HepG2 (cell line): ENCODE data around the gene ATP2B2. TPM values are rescaled to one million over a fixed set of nuclear protein-coding genes. Genes with fewer than 3 reads are reported as not detected.

ENCODE experiments used
- ATAC-seq: fragments of 200-7000 bp; cut with Tn5 transposase; 3 replicates; pipeline ENCODE4 v1.9.1; 2020; ENCODE audit warnings: mild to moderate bottlenecking, moderate library complexity
- BruUV-seq: library from RNA; stranded (reverse); fragments of 400-500 nt; replicated peaks from 2 replicates; lab custom pipeline; 2021; lab: Mats Ljungman, UMichigan
- CTCF ChIA-PET: fragments of 300-600 bp; formaldehyde crosslinking; extraction: SDS; loops from one replicate; lab custom pipeline; 2021; ENCODE audit warnings: low total read pairs, inconsistent platforms, low intra/inter-chr PET ratio; lab: Yijun Ruan, JAX
- POLR2A ChIA-PET: fragments of 350-600 bp; sonication (Branson Sonifier 250); formaldehyde crosslinking; loops from one replicate; lab custom pipeline; 2020; ENCODE audit warnings: antibody characterized with exemption, inconsistent platforms; lab: Yijun Ruan, JAX
- DNase-seq: peaks from one replicate; pipeline ENCODE4 v3.0.0-alpha.2; 2015; ENCODE audit warnings: low spot score
- FAIRE-seq: peaks from 3 replicates; lab custom pipeline; 2011; peaks lifted over from hg19 to GRCh38; lab: Jason Lieb, UNC
- H2AFZ ChIP-seq: one replicate; pipeline ENCODE4 v1.6.1; 2011; ENCODE audit warnings: low read length, inconsistent platforms
- H3K27ac ChIP-seq: fragments of 300-600 bp; 3 replicates; pipeline ENCODE4 v1.8.0; 2011; ENCODE audit warnings: mixed run types, mild to moderate bottlenecking, mixed read lengths, low read length, inconsistent platforms; ENCODE audit not compliant: insufficient read depth; ENCODE audit errors: extremely low read length
- H3K27me3 ChIP-seq, 2 experiments: fragments of 200-600 bp in 1 of 2; 2 replicates in 1 of 2; 3 replicates in 1 of 2; pipeline versions ENCODE4 v1.6.0 to v1.8.0; 2011; ENCODE audit warnings: low read length in 2 of 2, mild to moderate bottlenecking in 2 of 2, moderate library complexity in 2 of 2, inconsistent platforms in 1 of 2; ENCODE audit not compliant: insufficient read depth in 2 of 2, control insufficient read depth in 1 of 2
- H3K36me3 ChIP-seq, 2 experiments: fragments of 200-600 bp in 1 of 2; replicated peaks in 1 of 2; 2 replicates in 1 of 2; 3 replicates in 1 of 2; pipeline versions ENCODE4 v1.5.1 to v1.8.0; 2011; ENCODE audit warnings: low read length in 2 of 2, inconsistent platforms in 1 of 2; ENCODE audit not compliant: insufficient read depth in 2 of 2, control insufficient read depth in 1 of 2
- H3K4me1 ChIP-seq: 2 replicates; pipeline ENCODE4 v1.5.1; 2012; ENCODE audit warnings: low read length, inconsistent platforms; ENCODE audit not compliant: insufficient read depth
- H3K4me2 ChIP-seq: 2 replicates; pipeline ENCODE4 v1.6.0; 2011; ENCODE audit warnings: low read depth, low read length, inconsistent platforms
- H3K4me3 ChIP-seq, 3 experiments: fragments of 200-600 bp in 1 of 3; sonication (generic), shearing (Covaris generic) in 1 of 3; replicated peaks in 1 of 3; 2 replicates each; pipeline ENCODE4 v1.5.1; 2011 to 2016; ENCODE audit warnings: low read length in 3 of 3, inconsistent platforms in 2 of 3, low read depth in 2 of 3, mild to moderate bottlenecking in 2 of 3, control low read depth in 1 of 3, mixed read lengths in 1 of 3; ENCODE audit not compliant: insufficient read depth in 1 of 3
- H3K79me2 ChIP-seq: one replicate; pipeline ENCODE4 v1.6.1; 2011; ENCODE audit warnings: low read length, inconsistent platforms; ENCODE audit not compliant: insufficient read depth
- H3K9ac ChIP-seq: 2 replicates; pipeline ENCODE4 v1.6.0; 2011; ENCODE audit warnings: mild to moderate bottlenecking, low read depth, low read length, inconsistent platforms; ENCODE audit not compliant: insufficient read depth
- H3K9me3 ChIP-seq: 2 replicates; pipeline ENCODE4 v1.5.1; 2012; ENCODE audit warnings: mild to moderate bottlenecking, low read length
- H4K20me1 ChIP-seq: 2 replicates; pipeline ENCODE4 v1.6.0; 2011; ENCODE audit warnings: inconsistent platforms, mild to moderate bottlenecking, low read length, moderate library complexity; ENCODE audit not compliant: insufficient read depth
- IKZF4 ChIP-seq: sonication (generic); formaldehyde crosslinking; IDR thresholded peaks from 2 replicates; pipeline ENCODE4 v1.5.1; 2020; ENCODE audit warnings: borderline replicate concordance, mild to moderate bottlenecking, low read depth, missing genetic modification reagents; ENCODE audit errors: not compliant biosample characterization
- IRX3 ChIP-seq: sonication (generic); formaldehyde crosslinking; IDR thresholded peaks from 2 replicates; pipeline ENCODE4 v1.8.1; 2023; ENCODE audit warnings: mild to moderate bottlenecking, low read depth, missing genetic modification reagents, borderline replicate concordance
- PITX1 ChIP-seq: sonication (generic); formaldehyde crosslinking; IDR thresholded peaks from 2 replicates; pipeline ENCODE4 v1.5.1; 2020; ENCODE audit warnings: mild to moderate bottlenecking, missing genetic modification reagents
- TAF15 ChIP-seq: fragments of 200-400 bp; formaldehyde crosslinking; IDR thresholded peaks from one replicate; pipeline ENCODE4 v1.6.1; 2018; ENCODE audit warnings: mild to moderate bottlenecking, low read depth, low read length; ENCODE audit not compliant: poor library complexity, severe bottlenecking
- ZFP82 ChIP-seq: sonication (generic); formaldehyde crosslinking; IDR thresholded peaks from 2 replicates; pipeline ENCODE4 v1.5.1; 2020; ENCODE audit warnings: mild to moderate bottlenecking, missing genetic modification reagents, borderline replicate concordance
- ZNF543 ChIP-seq: sonication (generic); formaldehyde crosslinking; IDR thresholded peaks from 2 replicates; pipeline ENCODE4 v1.4.0; 2020; ENCODE audit warnings: mild to moderate bottlenecking, missing genetic modification reagents
- WGBS: methylation state at CpG from one replicate; pipeline ENCODE4 v1.1.6; 2017; ENCODE audit warnings: low lambda C conversion rate; 5-methylcytosine and 5-hydroxymethylcytosine counted together
- in situ Hi-C: cut with HindIII; loops from 2 replicates; pipeline ENCODE4 v1.10.0; 2017; ENCODE audit warnings: low pct_unique_long_range_greater_than_20kb; ENCODE audit not compliant: extremely low pct_ligation_motif_present
- intact Hi-C: fragments of 100-400 bp; cut with micrococcal nuclease; formaldehyde crosslinking; loops from one replicate; pipeline ENCODE4 v1.10.0; 2022; ENCODE audit not compliant: unreplicated experiment
- polyA plus RNA-seq, 8 experiments: library from polyadenylated mRNA; depleted of rRNA in 3 of 8; stranded (reverse) in 7 of 8; unstranded in 1 of 8; fragments of >200 nt; fragmentation: Illumina TruSeq in 4 of 8; extraction: Trizol in 4 of 8; gene quantifications; 2 replicates each; pipeline versions ENCODE4 v1.2.1 to v1.2.3, GENCODE V29; 2011 to 2016; ENCODE audit warnings: low read depth in 4 of 8, missing spikeins in 1 of 8, mixed read lengths in 1 of 8; ENCODE audit not compliant: insufficient read depth in 1 of 8
- total RNA-seq, 5 experiments: library from RNA; depleted of rRNA; stranded (reverse); fragments of >200 nt; fragmentation: Illumina TruSeq; extraction: Trizol; gene quantifications; 2 replicates each; pipeline ENCODE4 v1.2.3, GENCODE V29; 2016; ENCODE audit warnings: low read depth in 1 of 5
- TF ChIP-seq, protein P1 (sequence below): sonication (generic); formaldehyde crosslinking; IDR thresholded peaks from 2 replicates; pipeline ENCODE4 v1.4.0; 2020; ENCODE audit warnings: low read depth, missing genetic modification reagents

ATP2B2 gene
- total and polyA plus RNA-seq, 2 of the 13 experiments (the other 11 are each of a cell fraction or from before 2014, with no cell fraction given): 1.5 to 2.3 TPM

DNA sequence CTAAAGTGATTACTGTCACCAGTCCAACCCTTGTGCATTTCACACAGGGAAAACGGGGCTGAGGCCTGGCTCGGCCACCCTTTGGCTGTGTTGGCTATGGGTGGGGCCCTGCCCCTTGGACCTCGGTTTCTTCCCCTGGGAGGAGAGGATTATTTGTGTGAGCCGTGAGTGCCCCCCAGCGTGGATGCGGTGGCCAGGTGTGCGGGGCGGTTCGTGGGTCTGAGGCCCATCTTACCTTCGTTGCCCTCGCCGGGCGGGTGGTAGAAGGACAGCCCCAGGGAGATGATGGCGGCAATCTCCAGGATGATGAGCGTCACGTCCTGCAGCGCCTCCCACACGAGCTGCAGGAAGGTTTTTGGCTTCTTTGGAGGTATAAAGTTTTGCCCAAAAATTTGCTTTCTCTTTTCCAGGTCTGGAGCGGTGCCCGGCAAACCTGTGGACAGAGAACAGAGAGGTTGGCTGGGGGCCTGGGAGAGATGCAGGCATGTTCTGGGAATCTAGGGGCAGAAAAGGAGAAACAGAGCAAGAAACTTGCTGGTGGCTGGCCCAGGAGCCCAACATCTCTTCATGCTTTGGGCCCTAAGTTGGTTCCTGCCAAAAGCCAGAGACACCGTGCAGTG is 94.9 kb downstream of the ATP2B2 start:
- 73% methylated on average over 8 of the region's 21 CpGs for WGBS
- H3K4me3 ChIP-seq: no peak overlapping the region
- TF ChIP-seq IRX3 (CRISPR knock-in tag) (no peak), PITX1 (CRISPR knock-in tag) (no peak), IKZF4 (CRISPR knock-in tag) (no peak), ZFP82 (CRISPR knock-in tag) (no peak), TAF15 (no peak), ZNF543 (CRISPR knock-in tag) (no peak)
- TF ChIP-seq, protein P1, sequence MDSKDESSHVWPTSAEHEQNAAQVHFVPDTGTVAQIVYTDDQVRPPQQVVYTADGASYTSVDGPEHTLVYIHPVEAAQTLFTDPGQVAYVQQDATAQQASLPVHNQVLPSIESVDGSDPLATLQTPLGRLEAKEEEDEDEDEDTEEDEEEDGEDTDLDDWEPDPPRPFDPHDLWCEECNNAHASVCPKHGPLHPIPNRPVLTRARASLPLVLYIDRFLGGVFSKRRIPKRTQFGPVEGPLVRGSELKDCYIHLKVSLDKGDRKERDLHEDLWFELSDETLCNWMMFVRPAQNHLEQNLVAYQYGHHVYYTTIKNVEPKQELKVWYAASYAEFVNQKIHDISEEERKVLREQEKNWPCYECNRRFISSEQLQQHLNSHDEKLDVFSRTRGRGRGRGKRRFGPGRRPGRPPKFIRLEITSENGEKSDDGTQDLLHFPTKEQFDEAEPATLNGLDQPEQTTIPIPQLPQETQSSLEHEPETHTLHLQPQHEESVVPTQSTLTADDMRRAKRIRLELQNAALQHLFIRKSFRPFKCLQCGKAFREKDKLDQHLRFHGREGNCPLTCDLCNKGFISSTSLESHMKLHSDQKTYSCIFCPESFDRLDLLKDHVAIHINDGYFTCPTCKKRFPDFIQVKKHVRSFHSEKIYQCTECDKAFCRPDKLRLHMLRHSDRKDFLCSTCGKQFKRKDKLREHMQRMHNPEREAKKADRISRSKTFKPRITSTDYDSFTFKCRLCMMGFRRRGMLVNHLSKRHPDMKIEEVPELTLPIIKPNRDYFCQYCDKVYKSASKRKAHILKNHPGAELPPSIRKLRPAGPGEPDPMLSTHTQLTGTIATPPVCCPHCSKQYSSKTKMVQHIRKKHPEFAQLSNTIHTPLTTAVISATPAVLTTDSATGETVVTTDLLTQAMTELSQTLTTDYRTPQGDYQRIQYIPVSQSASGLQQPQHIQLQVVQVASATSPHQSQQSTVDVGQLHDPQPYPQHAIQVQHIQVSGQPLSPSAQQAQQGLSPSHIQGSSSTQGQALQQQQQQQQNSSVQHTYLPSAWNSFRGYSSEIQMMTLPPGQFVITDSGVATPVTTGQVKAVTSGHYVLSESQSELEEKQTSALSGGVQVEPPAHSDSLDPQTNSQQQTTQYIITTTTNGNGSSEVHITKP (CRISPR knock-in tag): no peak
- ChIA-PET CTCF (no interaction called here), POLR2A (no interaction called here)
- in situ Hi-C loops (no loop called here), intact Hi-C loops (no loop called here)
- H2AFZ ChIP-seq: no peak overlapping the region
- H3K27ac ChIP-seq: no peak overlapping the region
- H3K4me2 ChIP-seq: no peak overlapping the region
- H3K36me3 ChIP-seq: no peaks in the 10 kb centered on the region
- DNase-seq: no peak
- H3K9me3 ChIP-seq: no peaks in the 10 kb centered on the region
- no peak for ATAC-seq
- no peak overlapping the region for H3K9ac ChIP-seq
- no peaks in the 10 kb centered on the region for H3K27me3 ChIP-seq
- peaks cover 25% of the 10 kb centered on the region for H3K4me1 ChIP-seq
- no peaks in the 10 kb centered on the region for H4K20me1 ChIP-seq
- no TSS peak for BruUV-seq
- no peak for FAIRE-seq
- H3K79me2 ChIP-seq: no peaks in the 10 kb centered on the region
